ENCODE results near the gene RAC2.

DNA sequence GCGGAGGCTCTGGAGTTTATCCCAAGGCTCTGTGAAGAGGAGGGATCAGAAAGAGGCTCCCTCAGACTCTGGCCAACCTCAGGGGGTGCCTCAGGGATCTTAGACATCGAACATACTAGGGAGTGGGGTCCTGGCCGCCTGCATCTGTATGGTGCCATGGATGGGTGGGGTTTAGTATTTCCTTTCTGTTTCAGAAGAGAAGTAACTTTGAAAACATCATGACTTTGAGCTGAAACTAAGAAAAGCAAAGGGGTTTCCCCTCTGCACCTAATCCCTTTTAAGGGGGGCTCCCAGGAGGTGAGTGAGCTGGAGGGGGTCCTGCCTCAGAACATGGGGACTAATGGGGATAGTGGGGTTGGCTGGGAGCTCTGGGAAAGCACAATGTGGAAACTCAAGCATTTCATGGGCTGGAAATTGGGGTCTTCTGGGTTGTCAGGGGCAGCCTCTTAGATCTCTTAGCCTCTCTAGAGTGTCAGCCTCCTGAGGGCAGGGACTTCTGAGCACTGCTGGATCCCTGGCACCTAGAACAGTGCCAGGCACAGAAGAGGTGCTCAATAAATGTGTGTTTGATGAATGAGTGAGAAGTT is 20.0 kb downstream of the RAC2 start:
- TF ChIP-seq, protein P1, sequence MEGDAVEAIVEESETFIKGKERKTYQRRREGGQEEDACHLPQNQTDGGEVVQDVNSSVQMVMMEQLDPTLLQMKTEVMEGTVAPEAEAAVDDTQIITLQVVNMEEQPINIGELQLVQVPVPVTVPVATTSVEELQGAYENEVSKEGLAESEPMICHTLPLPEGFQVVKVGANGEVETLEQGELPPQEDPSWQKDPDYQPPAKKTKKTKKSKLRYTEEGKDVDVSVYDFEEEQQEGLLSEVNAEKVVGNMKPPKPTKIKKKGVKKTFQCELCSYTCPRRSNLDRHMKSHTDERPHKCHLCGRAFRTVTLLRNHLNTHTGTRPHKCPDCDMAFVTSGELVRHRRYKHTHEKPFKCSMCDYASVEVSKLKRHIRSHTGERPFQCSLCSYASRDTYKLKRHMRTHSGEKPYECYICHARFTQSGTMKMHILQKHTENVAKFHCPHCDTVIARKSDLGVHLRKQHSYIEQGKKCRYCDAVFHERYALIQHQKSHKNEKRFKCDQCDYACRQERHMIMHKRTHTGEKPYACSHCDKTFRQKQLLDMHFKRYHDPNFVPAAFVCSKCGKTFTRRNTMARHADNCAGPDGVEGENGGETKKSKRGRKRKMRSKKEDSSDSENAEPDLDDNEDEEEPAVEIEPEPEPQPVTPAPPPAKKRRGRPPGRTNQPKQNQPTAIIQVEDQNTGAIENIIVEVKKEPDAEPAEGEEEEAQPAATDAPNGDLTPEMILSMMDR (IDR thresholded peaks at IDR 0.05; ENCODE audit: poor library complexity): no peak
- TF ChIP-seq EZH2phosphoT487 (IDR thresholded peaks at IDR 0.05; ENCODE audit: low read depth, severe bottlenecking, unreplicated experiment): no peak
